CD4-positive, alpha-beta T cell (primary cell): ENCODE results near the gene CPB1. TPM values are rescaled to one million over a fixed set of nuclear protein-coding genes. Genes with fewer than 3 reads are reported as not detected.

Source experiments
- ATAC-seq: fragments of 200-7000 bp; cut with Tn5 transposase; one replicate; pipeline ENCODE4 v1.10.0; 2022; ENCODE audit warnings: mild to moderate bottlenecking; ENCODE audit not compliant: poor library complexity
- CTCF ChIA-PET: fragments of 350-600 bp; sonication (Branson Sonifier 250); formaldehyde crosslinking; loops from one replicate; lab custom pipeline; 2021; ENCODE audit warnings: antibody characterized with exemption, inconsistent platforms; lab: Charles Lee
- POLR2A ChIA-PET: fragments of 350-600 bp; sonication (Branson Sonifier 250); formaldehyde crosslinking; loops from one replicate; lab custom pipeline; 2021; ENCODE audit warnings: antibody characterized with exemption, inconsistent platforms; lab: Charles Lee
- DNase-seq, 14 experiments: peaks; one replicate each; pipeline ENCODE4 v3.0.0-alpha.2; 2013 to 2020; ENCODE audit warnings: mixed read lengths in 2 of 14
- H3K27ac ChIP-seq, 2 donors: one replicate each; pipeline versions ENCODE4 v1.5.1 to v1.7.0; 2013; ENCODE audit warnings: low read length in 2 of 2, low read depth in 1 of 2, mild to moderate bottlenecking in 1 of 2
- H3K27me3 ChIP-seq, 2 experiments: 1 replicate in 1 of 2; 2 replicates in 1 of 2; pipeline versions ENCODE4 v1.6.1 to v1.7.0; 2013; ENCODE audit warnings: low read length in 2 of 2, control low read depth in 1 of 2, mild to moderate bottlenecking in 1 of 2, moderate library complexity in 1 of 2; ENCODE audit not compliant: insufficient read depth in 2 of 2, control insufficient read depth in 1 of 2
- H3K36me3 ChIP-seq: one replicate; pipeline ENCODE4 v1.6.1; 2013; ENCODE audit warnings: low read length, control low read depth; ENCODE audit not compliant: insufficient read depth
- H3K4me1 ChIP-seq: one replicate; pipeline ENCODE4 v1.6.1; 2013; ENCODE audit warnings: low read length, control low read depth; ENCODE audit not compliant: insufficient read depth
- H3K4me3 ChIP-seq: one replicate; pipeline ENCODE4 v1.5.1; 2013; ENCODE audit warnings: mild to moderate bottlenecking, low read length, moderate library complexity
- H3K9me3 ChIP-seq, 2 experiments: 1 replicate in 1 of 2; 2 replicates in 1 of 2; pipeline versions ENCODE4 v1.6.1 to v1.7.0; 2013; ENCODE audit warnings: low read length in 2 of 2, mild to moderate bottlenecking in 2 of 2, control low read depth in 1 of 2, moderate library complexity in 1 of 2; ENCODE audit not compliant: control insufficient read depth in 1 of 2, insufficient read depth in 1 of 2
- H3K27ac Mint-ChIP-seq: one replicate; pipeline ENCODE4 v1.8.0; 2020; ENCODE audit warnings: mixed read lengths
- H3K27me3 Mint-ChIP-seq: one replicate; pipeline ENCODE4 v1.8.0; 2021; ENCODE audit warnings: mixed read lengths
- H3K36me3 Mint-ChIP-seq: one replicate; pipeline ENCODE4 v1.8.0; 2021; ENCODE audit warnings: low read depth, mixed read lengths
- H3K4me1 Mint-ChIP-seq: one replicate; pipeline ENCODE4 v1.8.0; 2021; ENCODE audit warnings: low read depth, mixed read lengths
- H3K4me3 Mint-ChIP-seq: one replicate; pipeline ENCODE4 v1.8.0; 2020; ENCODE audit warnings: mild to moderate bottlenecking, mixed read lengths
- H3K9me3 Mint-ChIP-seq: one replicate; pipeline ENCODE4 v1.8.0; 2020; ENCODE audit warnings: mixed read lengths
- CTCF ChIP-seq: fragments of 200-600 bp; IDR thresholded peaks from one replicate; pipeline ENCODE4 v1.8.0; 2022; ENCODE audit warnings: antibody characterized with exemption, mild to moderate bottlenecking
- intact Hi-C, 2 experiments: fragments of 100-400 bp; cut with DNase I in 1 of 2; cut with micrococcal nuclease in 1 of 2; formaldehyde crosslinking; loops; one replicate each; pipeline versions ENCODE4 v1.15.1 to v1.9.0; 2023 to 2025; cut with DNase I, micrococcal nuclease
- total RNA-seq, 174 experiments: library from RNA in 2 of 174; stranded (reverse) in 2 of 174; gene quantifications; one replicate each; pipeline ENCODE4 v1.2.3 and lab custom pipeline; 2021 to 2026

The CPB1 gene
- total RNA-seq, 2 experiments from 2014 or later = not detected

- Mint-ChIP-seq H3K9me3 (no peaks in the 10 kb centered on the region), H3K27me3 (peaks cover 59% of the 10 kb centered on the region), H3K4me3 (no peak overlapping the region), H3K36me3 (no peaks in the 10 kb centered on the region), H3K4me1 (no peaks in the 10 kb centered on the region), H3K27ac (no peak overlapping the region)
- H3K27me3 ChIP-seq = peaks cover 4 to 5% of the 10 kb centered on the region in 2 experiments
- no peaks in the 10 kb centered on the region for H3K9me3 ChIP-seq
- H3K4me1 ChIP-seq = no peaks in the 10 kb centered on the region
- DNase-seq (no peak), ATAC-seq (no peak)
- no peak overlapping the region for H3K4me3 ChIP-seq
- TF ChIP-seq CTCF = no peak
- no peaks in the 10 kb centered on the region for H3K36me3 ChIP-seq
- H3K27ac ChIP-seq = no peak overlapping the region
- POLR2A ChIA-PET = no interaction called here
- CTCF ChIA-PET = no interaction called here
- intact Hi-C loops = no loop called here
These were observed 79.1 kb downstream of the CPB1 start for GRCh38 chr3:148906667-148907066.

Other genes with a start within 250 kb of the CPB1 start
- gene AGTR1, start 129.9 kb upstream of the CPB1 start, total RNA-seq = not detected
- not detected for gene CPA3, start 37.5 kb downstream of the CPB1 start, total RNA-seq
- 10 to 100 TPM; 21.0 to 22.3 TPM for gene GYG1, start 163.7 kb downstream of the CPB1 start, total RNA-seq